Uterus (tissue), 2 donors: ENCODE results near the gene BABAM2.

Experiments used
- POLR2A ChIP-seq, 2 donors: fragments of 450-650 bp; IDR thresholded peaks; one replicate each; pipeline ENCODE4 v1.6.1; 2016; ENCODE audit warnings: antibody characterized with exemption in 2 of 2, mild to moderate bottlenecking in 1 of 2, moderate library complexity in 1 of 2
- TF ChIP-seq, protein P1 (sequence below), 4 experiments: fragments of 200-600 bp in 2 of 4; fragments of 450-650 bp in 2 of 4; sonication (generic) in 2 of 4; IDR thresholded peaks; one replicate each; pipeline ENCODE4 v1.5.1; 2016 to 2019; ENCODE audit warnings: antibody characterized with exemption in 4 of 4, mild to moderate bottlenecking in 2 of 4, moderate library complexity in 1 of 4

DNA sequence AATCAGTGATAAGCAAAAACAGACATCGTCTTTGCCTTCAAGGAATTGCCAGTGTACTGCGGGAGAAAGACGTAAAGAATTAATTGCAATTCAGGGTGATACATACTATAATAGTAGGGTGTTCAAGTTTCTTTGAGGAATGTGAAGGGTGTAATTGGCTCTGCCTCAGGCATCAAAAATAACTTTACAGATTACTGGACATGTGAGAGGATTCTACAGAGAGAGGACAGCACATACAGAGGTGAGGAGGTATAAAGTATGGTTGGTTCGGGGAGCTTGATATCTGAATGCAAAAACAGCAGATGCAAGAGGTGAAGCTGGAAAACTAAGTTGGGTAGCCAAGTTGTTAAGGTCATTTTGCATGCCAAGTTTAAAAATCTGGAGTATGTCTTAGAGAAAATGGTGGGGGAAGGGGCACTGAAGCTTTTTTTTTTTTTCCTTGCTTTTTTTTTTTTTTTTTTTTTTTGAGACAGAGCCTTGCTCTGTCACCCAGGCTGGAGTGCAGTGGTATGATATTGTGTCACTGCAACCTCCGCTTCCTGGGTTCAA, 274.6 kb downstream of the BABAM2 start:
- TF ChIP-seq, protein P1, sequence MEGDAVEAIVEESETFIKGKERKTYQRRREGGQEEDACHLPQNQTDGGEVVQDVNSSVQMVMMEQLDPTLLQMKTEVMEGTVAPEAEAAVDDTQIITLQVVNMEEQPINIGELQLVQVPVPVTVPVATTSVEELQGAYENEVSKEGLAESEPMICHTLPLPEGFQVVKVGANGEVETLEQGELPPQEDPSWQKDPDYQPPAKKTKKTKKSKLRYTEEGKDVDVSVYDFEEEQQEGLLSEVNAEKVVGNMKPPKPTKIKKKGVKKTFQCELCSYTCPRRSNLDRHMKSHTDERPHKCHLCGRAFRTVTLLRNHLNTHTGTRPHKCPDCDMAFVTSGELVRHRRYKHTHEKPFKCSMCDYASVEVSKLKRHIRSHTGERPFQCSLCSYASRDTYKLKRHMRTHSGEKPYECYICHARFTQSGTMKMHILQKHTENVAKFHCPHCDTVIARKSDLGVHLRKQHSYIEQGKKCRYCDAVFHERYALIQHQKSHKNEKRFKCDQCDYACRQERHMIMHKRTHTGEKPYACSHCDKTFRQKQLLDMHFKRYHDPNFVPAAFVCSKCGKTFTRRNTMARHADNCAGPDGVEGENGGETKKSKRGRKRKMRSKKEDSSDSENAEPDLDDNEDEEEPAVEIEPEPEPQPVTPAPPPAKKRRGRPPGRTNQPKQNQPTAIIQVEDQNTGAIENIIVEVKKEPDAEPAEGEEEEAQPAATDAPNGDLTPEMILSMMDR (IDR thresholded peaks at IDR 0.05), result no peak
- TF ChIP-seq POLR2A (IDR thresholded peaks at IDR 0.05), result no peak
